Dermis blood vessel endothelial cell (primary cell): ENCODE data around the gene DLG5. TPM values are rescaled to one million over a fixed set of nuclear protein-coding genes. Genes with fewer than 3 reads are reported as not detected.
A peak's percentile ranks its signal among the peaks of the same experiment; 100 is the strongest.

Source experiments
- DNase-seq: peaks from one replicate; pipeline ENCODE4 v3.0.0; 2010
- total RNA-seq: library from RNA; depleted of rRNA; stranded (reverse); fragments of >200 nt; gene quantifications from 2 replicates; pipeline ENCODE4 v1.2.3, GENCODE V29; 2014

DLG5 gene
- total RNA-seq, 1 donor from 2014 or later, result 7.8 TPM

GRCh38 chr10:77890097-77890496 is 36.5 kb downstream of the DLG5 start:
- DNase-seq, result no peak

GRCh38 chr10:77889277-77889903 is 37.2 kb downstream of the DLG5 start:
- no peak for DNase-seq

- no peak for DNase-seq
Measured at GRCh38 chr10:77888356-77888703, 38.2 kb downstream of the DLG5 start.

GRCh38 chr10:77887631-77888355 is 38.8 kb downstream of the DLG5 start:
- no peak for DNase-seq

- DNase-seq, result no peak
Measured at GRCh38 chr10:77886795-77887355, 39.7 kb downstream of the DLG5 start.

- no peak for DNase-seq
Measured at GRCh38 chr10:77884181-77884580, 42.4 kb downstream of the DLG5 start.

- no peak for DNase-seq
Measured at GRCh38 chr10:77881636-77882035, 44.9 kb downstream of the DLG5 start.

GRCh38 chr10:77881222-77881621 is 45.3 kb downstream of the DLG5 start:
- DNase-seq, result no peak

GRCh38 chr10:77879710-77880109 is 46.8 kb downstream of the DLG5 start:
- no peak for DNase-seq

GRCh38 chr10:77879065-77879464 is 47.5 kb downstream of the DLG5 start:
- no peak for DNase-seq

GRCh38 chr10:77877441-77878344 is 48.9 kb downstream of the DLG5 start:
- DNase-seq, result peak; percentile 50

GRCh38 chr10:77875730-77876129 is 50.8 kb downstream of the DLG5 start:
- no peak for DNase-seq

- DNase-seq, result no peak
Measured at GRCh38 chr10:77874872-77875271, 51.7 kb downstream of the DLG5 start.

- peak; percentile 81 for DNase-seq
Measured at GRCh38 chr10:77873536-77874380, 52.8 kb downstream of the DLG5 start.

GRCh38 chr10:77872947-77873535 is 53.5 kb downstream of the DLG5 start:
- no peak for DNase-seq

- DNase-seq, result no peak
Measured at GRCh38 chr10:77872151-77872946, 54.2 kb downstream of the DLG5 start.

- DNase-seq, result no peak
Measured at GRCh38 chr10:77869626-77870420, 56.7 kb downstream of the DLG5 start.

GRCh38 chr10:77868523-77868922 is 58.0 kb downstream of the DLG5 start:
- no peak for DNase-seq

GRCh38 chr10:77867124-77867719 is 59.3 kb downstream of the DLG5 start:
- DNase-seq, result no peak

GRCh38 chr10:77866598-77866997 is 60.0 kb downstream of the DLG5 start:
- no peak for DNase-seq
